NCI-H1436 (cell line): Measurements from ENCODE around the gene RSPO3.
"Not testable (repeated sequence)": the region's sequence is repeated elsewhere in the genome, so short reads cannot be mapped to it uniquely, and the experiment has no call there.

Source experiments
- DNase-seq: peaks from one replicate; lab custom pipeline; 2025; lab: John Stamatoyannopoulos, UW

RSPO3 gene, protein sequence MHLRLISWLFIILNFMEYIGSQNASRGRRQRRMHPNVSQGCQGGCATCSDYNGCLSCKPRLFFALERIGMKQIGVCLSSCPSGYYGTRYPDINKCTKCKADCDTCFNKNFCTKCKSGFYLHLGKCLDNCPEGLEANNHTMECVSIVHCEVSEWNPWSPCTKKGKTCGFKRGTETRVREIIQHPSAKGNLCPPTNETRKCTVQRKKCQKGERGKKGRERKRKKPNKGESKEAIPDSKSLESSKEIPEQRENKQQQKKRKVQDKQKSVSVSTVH

DNA sequence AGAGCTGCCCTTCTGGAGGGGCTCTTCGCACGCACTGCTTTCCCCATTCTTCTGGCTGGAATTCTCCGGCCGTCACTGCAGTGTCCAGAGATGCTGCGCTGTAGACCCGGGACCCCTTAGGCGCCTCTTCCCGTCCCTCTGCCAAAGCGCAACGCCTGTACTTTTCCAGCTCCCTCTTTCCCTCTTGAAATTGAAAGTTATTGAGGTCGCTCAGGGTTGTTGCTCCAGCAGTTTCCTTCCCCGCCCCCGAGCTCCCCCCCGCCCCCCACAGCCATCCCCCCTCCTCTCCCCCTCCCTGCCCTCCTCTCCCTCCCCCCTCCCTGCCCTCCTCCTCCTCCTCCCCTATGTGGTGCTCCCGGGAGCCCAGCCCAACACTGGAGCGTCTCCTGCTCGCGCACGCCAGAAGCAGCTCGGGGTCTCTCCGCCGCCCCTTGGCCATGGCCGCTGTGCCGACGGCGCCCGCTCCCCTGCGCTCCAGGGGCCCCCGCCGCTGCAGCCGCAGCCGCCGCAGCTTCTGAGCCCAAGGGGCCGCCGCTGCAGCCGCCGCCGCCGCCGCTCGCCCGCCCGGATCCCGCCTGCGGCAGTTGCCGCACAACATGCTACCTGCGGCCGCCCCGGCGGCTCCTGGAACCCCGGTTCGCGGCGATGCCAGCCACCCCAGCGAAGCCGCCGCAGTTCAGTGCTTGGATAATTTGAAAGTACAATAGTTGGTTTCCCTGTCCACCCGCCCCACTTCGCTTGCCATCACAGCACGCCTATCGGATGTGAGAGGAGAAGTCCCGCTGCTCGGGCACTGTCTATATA lies at the start of gene RSPO3:
Gene RSPO3, plus strand, starts transcription at position 374 of the 804 bp plus-strand sequence. CDS start 522 bp downstream, outside the sequence.
- DNase-seq: no peak

DNA sequence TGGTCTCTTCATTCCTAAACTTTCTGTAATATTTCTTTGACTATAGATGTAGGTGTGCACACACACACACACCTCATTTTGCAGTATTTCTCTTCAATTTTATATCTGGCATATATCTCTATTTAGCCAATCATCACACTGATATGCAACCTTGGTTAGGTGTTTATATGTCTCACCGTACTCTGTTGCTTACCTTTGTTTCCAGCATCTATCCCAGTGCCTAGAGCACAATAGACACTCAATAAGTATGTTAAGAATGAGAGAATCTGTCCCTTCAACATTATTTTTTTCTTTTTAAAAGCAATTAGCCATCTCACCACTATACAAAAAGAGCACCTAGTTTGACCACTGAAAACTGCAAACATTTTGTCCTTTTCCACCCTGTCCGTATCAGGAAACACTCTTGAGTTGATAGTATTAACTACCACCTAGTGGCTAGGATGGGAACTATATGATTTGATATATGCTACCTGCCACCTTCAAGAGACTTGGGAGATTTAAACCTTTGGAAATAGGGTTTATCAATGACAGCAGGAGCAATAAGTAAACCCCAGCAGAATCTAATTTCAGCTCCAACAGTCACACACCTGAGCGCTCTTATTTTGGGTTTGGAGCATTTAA lies 48.7 kb upstream of the RSPO3 start:
- no peak for DNase-seq

DNA sequence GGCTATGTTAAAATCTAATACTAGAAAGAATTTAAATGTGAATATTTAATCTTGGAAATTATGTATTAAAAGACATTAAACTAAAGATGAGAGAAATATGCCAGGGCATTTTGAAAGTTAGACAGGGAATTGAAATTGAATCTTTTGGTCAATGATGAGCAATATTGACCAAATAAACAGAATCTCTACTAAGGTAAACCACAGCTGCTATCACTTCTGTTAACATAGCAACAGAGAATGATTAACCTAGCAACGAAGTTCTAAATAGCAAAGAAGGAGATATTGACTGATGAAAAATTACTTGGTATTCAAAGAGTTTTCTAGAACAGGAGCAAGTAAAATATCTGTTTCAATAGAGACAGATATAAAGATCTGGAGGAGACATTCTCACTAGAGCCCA lies 45.2 kb upstream of the RSPO3 start:
- DNase-seq: no peak

DNA sequence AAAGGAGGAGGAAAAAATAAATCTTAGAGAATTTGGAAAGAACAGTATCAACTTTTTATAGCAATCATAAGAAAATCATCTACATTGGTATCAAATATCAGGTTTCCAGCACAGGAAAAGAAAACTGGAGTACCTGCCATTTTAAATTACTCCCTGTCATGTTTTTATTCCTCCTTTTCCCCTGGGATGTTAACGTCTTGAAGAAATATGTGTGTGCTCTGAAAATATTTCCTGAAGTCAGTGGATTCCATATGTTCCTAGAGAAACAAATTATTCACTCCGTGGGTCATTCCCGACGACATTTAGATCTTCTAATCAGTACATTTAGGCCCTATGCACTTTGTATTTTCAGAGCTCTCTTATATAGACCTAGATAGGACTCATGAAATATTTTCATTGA lies 42.0 kb upstream of the RSPO3 start:
- no peak for DNase-seq

DNA sequence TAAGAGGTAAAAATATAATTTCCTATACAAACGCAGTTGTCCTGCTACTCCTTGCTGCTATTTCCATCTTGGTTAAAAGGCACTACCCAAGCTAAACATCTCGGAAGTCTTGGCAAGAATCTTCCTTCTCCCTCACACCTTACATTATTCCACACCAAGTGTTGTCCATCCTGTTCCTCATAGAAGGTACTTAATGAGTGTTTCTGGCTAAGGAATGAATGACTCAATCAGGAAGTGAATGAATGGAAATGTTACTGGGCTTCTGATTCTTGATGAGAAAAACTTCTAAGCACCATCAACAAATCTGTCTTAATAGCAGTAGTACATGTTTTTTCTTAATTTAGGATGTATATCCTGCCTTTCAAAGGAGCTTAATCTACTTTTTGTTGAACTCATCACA lies 40.6 kb upstream of the RSPO3 start:
- DNase-seq: no peak

DNA sequence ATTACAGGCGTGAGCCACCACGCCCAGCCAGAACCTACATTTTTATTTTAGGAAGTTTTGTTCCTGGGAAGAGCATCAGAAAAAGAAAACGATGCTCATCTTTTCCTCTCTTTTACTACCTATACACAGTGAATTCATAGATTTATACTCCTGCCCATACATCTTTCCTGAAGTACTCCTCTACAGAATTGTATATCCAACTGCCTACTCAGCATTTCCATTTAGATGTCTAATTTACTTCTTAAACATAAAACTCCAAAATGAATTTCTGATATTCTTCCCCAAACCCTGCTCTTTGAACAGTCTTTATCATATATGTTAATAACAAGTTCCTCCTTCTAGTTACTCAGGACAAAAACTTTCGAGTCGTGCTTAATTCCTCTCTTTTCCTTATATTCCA lies 39.8 kb upstream of the RSPO3 start:
- DNase-seq: no peak

DNA sequence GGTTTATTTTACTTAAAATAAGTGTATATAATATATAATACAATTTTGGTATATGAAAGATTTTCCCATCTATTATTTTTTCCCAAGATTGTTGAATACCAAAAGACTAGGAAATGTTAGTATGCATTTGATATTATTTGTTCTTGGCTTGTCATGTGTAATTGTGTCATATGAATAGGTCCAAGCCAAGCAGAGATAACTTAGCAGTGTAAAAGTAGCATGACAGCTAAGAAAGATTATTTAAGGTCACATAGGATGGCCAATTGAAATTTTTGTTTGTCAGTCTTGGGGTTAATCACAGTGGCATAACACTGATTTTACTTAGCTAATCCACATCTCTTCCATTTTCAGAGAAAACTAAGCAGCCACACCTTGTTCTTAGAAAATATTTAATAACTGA lies 38.8 kb upstream of the RSPO3 start:
- DNase-seq: no peak

DNA sequence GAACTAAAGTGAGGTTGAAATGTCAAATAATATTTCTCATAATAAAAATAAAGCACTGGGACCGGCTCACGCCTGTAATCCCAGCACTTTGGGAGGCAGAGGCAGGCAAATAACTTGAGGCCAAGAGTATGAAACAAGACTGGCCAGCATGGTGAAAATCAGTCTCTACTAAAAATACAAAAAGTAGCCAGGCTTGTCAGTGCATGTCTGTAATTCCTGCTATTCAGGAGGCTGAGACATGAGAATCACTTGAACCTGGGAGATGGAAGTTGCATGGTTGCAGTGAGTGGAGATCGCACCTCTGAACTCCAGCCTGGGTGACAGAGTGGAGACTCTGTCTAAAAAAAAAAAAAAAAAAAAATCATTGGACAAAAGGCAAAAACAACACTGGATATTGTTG lies 38.4 kb upstream of the RSPO3 start:
- DNase-seq: no peak

DNA sequence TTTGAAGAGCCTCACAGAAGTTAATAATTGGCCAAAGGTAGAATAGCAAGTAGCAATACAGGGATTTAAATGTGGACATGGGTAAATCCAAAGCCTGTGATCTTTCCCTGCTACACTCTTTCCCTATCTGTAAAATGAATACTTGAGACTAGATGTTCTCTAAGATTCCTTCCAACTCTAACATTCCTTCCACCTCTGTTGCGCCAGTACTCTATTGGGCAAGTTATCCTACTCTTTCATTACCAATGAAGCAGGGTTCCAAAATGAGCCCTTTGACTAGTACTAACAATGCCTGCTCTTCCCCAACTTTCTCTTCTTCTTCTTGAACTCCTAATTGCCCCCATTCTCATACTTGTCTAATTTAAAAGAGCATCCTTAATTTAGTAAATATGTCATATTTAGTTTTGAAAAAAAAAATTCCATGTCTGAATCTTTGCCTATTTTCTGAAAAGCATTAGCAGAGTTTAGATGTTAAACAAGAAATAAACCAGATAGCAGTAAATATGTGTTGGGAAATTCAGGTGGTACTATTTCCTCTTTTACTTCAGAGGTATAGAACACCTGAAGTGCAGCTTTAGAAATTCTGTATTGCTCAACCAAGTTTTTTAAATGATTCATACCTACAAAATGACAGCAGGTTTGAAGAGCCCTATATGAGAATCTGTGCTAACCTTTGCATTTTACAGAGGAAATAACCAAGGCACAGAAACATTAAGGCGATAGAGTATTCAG lies 35.1 kb upstream of the RSPO3 start:
- no peak for DNase-seq

DNA sequence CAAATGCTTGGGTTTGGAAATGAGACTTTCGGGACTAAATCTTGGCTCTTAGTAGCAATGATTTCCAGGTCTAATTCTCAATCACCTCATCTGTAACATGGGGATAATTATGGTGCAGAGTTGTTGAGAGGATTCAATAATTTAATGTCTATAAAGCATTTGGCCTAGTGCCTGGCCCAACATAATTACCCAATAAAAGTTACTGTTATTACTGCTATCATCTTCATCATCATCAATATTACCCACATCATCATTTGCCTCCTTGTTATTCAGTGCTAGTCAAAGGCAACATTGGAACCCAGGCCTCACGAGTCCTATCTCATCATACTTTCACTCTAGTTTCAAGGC lies 34.5 kb upstream of the RSPO3 start:
- no peak for DNase-seq

DNA sequence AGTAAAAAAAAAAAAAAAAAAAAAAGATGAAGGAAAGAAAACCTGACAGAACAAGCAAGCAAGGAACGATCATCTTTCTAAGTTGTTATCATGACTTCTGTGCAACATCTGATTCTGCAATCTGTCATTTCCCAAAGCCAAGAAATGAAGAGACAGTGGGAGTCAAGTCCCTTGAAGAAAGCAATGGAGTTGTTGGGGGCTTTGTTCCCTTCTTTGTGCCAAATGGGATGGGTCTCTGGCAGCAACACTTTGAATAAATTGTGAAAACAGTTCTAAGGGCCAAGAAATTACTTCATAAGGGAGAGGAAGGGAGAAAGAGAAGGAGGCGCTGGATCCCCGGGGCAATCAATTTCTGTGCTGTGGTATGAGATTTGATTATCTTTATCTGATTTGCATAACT lies 33.3 kb upstream of the RSPO3 start:
- no peak for DNase-seq

DNA sequence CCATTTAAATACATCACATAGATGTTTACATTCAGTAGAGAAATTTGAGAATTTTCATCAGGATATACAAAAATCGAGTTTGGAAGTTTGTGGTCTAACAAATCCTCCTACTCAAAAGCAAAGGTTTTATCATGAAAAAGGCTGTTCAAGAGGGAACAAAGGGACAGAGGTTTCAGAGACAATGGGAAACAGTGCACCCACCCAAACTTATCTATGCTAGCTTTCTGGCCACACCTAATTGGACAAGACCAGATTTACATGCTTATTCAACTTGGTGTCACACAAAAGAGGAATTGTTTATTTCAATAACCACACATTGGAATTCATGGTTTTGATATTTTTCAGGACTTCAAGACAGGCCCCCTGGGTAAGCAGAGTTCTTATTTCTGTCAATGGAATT lies 28.4 kb upstream of the RSPO3 start:
- DNase-seq: no peak

DNA sequence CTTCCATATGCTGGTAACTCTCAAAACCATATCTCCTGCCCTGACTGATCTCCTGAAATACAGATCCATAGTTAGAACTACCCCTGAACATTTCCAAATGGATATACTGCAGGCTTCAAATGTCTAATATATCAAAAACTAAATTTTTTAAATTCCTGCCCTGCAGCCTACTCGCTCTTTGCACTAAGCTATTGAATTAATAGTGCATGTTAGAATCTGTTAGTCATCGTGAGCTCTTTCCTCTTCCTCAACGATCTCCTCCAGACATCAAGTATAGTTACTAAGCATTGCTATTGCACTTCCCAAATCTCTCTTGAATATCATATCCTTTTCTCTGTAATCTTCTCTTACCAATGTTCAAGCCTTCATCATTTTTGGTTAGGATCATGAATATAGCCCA lies 26.0 kb upstream of the RSPO3 start:
- DNase-seq: no peak

DNA sequence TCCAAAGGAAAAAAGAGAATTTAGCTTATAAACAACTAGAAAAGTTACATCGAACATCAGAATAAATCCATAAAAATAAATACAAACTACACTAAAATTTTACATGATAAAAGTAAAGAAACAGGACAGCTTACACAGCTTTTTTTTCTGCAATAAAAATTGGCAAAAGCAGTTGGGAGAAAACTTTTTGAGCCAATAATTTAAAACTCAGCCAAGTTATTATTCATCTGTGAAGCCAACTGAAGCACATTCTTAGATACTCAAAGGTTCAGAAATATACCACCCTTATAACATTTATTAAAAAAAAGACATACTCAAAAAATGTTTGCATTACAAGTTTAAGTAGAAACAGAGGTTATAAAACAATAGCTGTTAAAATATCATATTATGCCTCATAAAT lies 23.7 kb upstream of the RSPO3 start:
- no peak for DNase-seq

DNA sequence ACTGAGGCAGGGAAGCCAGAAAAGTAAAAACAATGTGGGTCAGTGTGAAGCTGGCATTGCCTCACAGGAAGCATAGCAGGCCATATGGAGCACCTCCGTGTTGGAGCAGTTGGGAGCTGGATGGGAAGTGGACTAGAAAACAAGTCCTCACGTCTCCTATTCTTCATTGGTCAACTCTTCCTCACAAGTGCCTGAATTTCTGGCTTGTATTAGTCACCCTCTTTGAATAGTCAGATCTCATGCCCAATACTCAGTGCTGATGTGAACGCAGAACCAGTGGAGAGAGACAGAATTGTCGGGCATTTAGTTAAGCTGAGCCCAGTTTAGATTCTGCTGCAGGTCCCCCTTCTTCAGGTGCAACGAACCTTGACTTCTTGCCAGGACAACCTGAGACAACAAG lies 22.3 kb upstream of the RSPO3 start:
- DNase-seq: no peak

DNA sequence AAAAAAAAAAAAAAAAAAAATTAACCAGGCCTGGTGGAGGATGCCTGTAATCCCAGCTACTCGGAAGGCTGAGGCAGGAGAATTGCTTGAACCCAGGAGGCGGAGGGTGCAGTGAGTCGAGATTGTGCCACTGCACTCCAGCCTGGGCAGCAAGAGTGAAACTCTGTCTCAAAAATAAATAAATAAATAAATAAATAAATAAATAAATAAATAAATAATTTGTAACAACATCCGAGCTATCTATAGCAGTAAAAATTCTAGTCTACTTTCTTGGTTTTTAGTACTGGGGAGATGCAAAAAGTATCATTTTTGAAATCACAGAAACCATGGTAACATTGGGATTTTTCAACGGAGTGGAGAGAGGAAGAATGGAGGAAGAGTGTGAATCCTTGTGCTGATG lies 21.0 kb upstream of the RSPO3 start:
- not testable (repeated sequence) for DNase-seq

DNA sequence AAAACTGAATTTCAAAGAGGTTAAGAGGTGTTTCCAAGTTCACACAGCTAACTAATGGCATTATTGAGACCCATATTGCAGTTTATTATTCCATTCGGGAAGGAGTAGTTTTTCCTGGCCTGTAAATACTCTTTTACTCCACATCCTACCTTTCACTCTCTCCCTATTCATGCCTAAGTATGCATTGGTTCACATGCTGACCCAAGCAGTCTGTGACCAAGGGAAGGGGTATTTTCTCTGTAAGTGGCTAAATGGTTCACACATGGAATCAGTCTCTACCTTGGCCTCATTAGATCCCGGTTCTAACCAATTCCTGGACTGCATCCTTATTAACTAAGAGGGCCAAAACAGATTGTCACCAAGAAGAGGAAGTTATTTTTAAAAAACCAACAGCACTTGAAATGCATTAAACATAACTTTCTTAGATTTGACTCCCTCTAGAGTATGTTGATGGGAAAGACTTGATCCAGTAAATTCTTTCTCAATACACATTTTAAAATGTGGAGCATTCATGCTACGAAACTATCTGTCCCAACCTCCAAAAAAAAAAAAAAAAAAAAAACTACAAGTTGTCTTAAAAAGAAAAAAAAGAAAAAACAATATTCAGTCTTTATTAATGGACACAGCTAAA lies 17.8 kb upstream of the RSPO3 start:
- no peak for DNase-seq

DNA sequence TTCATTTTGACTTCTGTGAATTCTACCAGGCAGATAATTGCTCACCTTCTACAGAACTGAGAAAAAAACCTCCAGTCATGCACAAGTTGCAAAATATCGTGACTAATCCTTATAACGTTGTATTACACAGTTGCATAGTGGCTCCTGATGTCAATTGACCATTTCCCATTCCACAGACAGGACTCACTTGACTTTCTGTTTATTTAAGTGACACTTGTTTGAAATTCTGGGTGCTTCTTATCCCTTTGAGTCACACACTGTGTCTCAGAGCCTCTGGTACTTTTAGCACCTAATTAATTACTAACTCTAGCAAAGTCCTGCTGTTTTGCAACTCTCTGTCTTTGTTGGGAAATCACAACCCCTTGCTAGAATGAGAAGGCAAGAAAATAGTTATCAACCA lies 16.2 kb upstream of the RSPO3 start:
- DNase-seq: no peak

DNA sequence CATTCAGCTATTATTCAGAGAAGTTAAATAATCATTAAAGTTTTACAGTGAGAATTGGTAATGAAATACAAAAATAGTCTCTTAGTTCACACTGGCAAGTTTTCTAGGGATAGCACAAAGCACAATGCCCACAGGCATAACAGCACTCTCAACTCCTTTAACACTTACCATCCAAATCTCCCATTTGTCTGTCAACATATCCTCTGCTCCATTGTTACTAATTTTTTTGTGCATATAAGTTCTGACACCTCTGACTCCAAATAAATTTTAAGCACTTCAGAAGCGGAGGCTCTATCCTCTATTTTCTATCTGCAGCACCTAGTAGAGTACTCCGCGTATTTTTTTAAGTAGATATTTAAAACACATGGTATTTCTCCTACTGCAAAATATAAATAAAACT lies 15.6 kb upstream of the RSPO3 start:
- no peak for DNase-seq

DNA sequence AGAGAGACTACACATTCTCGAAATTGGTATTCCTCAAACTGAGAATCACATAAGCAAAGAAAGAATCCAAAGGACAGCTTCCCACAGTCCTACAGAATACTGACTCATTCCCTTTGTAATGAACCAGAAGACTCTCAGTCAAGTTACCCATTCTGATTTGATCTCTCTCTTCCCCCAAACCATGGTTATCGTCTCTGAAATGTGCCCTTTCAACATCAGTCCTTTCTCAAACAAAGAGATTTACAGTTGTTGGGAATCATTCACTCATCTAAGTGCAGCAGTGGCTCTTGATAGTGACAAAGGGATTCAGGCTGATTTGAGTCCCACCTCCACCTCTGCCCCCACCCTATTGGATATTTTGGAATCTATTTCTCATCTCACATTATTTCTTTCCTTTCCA lies 15.0 kb upstream of the RSPO3 start:
- no peak for DNase-seq

DNA sequence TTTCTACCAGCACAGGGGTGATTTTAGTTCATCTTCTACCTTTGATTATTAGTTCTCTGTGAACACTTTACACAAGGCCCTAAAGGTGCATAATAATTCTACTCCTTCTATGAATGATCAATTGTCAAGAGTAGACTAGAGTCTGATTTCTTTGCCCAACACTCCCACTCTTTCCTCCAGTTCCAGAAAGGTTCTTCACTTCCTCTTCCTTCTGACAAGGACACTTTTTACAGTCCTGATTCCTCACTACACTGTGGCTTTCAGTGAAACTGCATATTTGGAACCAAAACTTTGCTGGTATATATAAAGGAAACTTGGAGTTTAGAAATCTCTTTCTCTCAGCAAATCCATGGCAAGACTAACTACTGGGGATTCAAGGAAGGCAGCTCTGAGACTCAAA lies 10.6 kb upstream of the RSPO3 start:
- DNase-seq: no peak

DNA sequence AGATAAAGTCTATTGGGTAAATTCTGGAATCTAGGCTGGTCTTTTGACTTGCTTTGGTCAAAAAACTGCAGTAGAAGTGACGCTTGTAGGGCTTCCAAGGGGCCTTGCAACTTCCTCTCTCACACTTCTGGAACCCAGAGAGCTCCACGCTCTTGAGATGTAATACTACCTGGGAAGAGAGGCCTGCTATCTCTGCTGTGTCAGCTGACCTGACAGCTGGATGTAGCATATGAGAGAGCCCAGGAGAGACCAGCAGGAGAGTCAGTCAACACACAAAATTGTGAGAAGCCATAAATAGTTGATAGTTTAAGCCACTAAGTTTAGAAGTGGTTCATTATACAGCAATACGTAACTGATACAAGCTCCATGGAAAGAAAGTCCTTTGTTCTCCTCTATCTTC lies 7.8 kb upstream of the RSPO3 start:
- no peak for DNase-seq
